Caco-2 (cell line): ENCODE results near the gene MTA3. TPM values are rescaled to one million over a fixed set of nuclear protein-coding genes. Genes with fewer than 3 reads are reported as not detected.

ENCODE experiments used
- BruUV-seq: library from RNA; stranded (reverse); fragments of 400-500 nt; replicated peaks from 2 replicates; lab custom pipeline; 2021; lab: Mats Ljungman, UMichigan
- CTCF ChIA-PET: fragments of 300-600 bp; sonication (Branson Sonifier 250); formaldehyde crosslinking; loops from one replicate; lab custom pipeline; 2022; ENCODE audit warnings: antibody characterized with exemption; lab: Charles Lee
- POLR2A ChIA-PET: fragments of 300-600 bp; sonication (Branson Sonifier 250); formaldehyde crosslinking; loops from one replicate; lab custom pipeline; 2022; ENCODE audit warnings: antibody characterized with exemption; lab: Charles Lee
- DNase-seq, 2 experiments: peaks; one replicate each; pipeline versions ENCODE4 v3.0.0 to v3.0.0-alpha.2; 2020 to 2022
- H3K27me3 ChIP-seq: replicated peaks from 2 replicates; pipeline ENCODE4 v1.6.0; 2011; ENCODE audit warnings: low read length; ENCODE audit not compliant: control insufficient read depth, insufficient read depth
- H3K36me3 ChIP-seq: 2 replicates; pipeline ENCODE4 v1.5.1; 2011; ENCODE audit warnings: low read length; ENCODE audit not compliant: control insufficient read depth, insufficient read depth
- H3K4me1 ChIP-seq: fragments of 250-450 bp; sonication (Bioruptor Pico); 2 replicates; pipeline ENCODE4 v1.5.1; 2020; ENCODE audit warnings: mild to moderate bottlenecking
- H3K4me3 ChIP-seq: 2 replicates; pipeline ENCODE4 v1.5.1; 2011; ENCODE audit warnings: low read depth, mild to moderate bottlenecking, control low read depth, low read length
- H3K9me3 ChIP-seq: fragments of 250-450 bp; sonication (Bioruptor Pico); 2 replicates; pipeline ENCODE4 v1.5.1; 2020; ENCODE audit warnings: mild to moderate bottlenecking, moderate library complexity
- H3K27ac Mint-ChIP-seq: one replicate; pipeline ENCODE4 v1.8.0; 2022; ENCODE audit warnings: mixed read lengths; ENCODE audit not compliant: unreplicated experiment
- H3K27me3 Mint-ChIP-seq: one replicate; pipeline ENCODE4 v1.8.0; 2022; ENCODE audit warnings: mixed read lengths; ENCODE audit not compliant: insufficient read depth, unreplicated experiment
- H3K36me3 Mint-ChIP-seq: one replicate; pipeline ENCODE4 v1.8.0; 2022; ENCODE audit warnings: mild to moderate bottlenecking, mixed read lengths; ENCODE audit not compliant: insufficient read depth, unreplicated experiment
- H3K4me1 Mint-ChIP-seq: one replicate; pipeline ENCODE4 v1.8.0; 2022; ENCODE audit warnings: low read depth, mixed read lengths; ENCODE audit not compliant: unreplicated experiment
- H3K4me3 Mint-ChIP-seq: one replicate; pipeline ENCODE4 v1.8.0; 2022; ENCODE audit warnings: mild to moderate bottlenecking, moderate library complexity, mixed read lengths; ENCODE audit not compliant: unreplicated experiment
- H3K9me3 Mint-ChIP-seq: one replicate; pipeline ENCODE4 v1.8.0; 2022; ENCODE audit warnings: mixed read lengths; ENCODE audit not compliant: unreplicated experiment
- intact Hi-C: fragments of 100-400 bp; cut with micrococcal nuclease; formaldehyde crosslinking; loops from one replicate; pipeline ENCODE4 v1.10.0; 2022; ENCODE audit not compliant: unreplicated experiment
- total RNA-seq: library from RNA; stranded (reverse); gene quantifications from 2 replicates; pipeline ENCODE4 v1.2.3, GENCODE V29; 2022
- TF ChIP-seq, protein P1 (sequence below), 2 experiments: fragments of 200-600 bp in 1 of 2; IDR thresholded peaks; 1 replicate in 1 of 2; 2 replicates in 1 of 2; pipeline versions ENCODE4 v1.5.1 to v1.8.0; 2011 to 2022; ENCODE audit warnings: antibody characterized with exemption in 1 of 2, control low read depth in 1 of 2, inconsistent platforms in 1 of 2, low read depth in 1 of 2, low read length in 1 of 2, mild to moderate bottlenecking in 1 of 2, moderate library complexity in 1 of 2; ENCODE audit not compliant: insufficient read depth in 1 of 2, severe bottlenecking in 1 of 2, unreplicated experiment in 1 of 2

The MTA3 gene
- total RNA-seq, 1 experiment from 2014 or later, result 85.7 TPM

DNA sequence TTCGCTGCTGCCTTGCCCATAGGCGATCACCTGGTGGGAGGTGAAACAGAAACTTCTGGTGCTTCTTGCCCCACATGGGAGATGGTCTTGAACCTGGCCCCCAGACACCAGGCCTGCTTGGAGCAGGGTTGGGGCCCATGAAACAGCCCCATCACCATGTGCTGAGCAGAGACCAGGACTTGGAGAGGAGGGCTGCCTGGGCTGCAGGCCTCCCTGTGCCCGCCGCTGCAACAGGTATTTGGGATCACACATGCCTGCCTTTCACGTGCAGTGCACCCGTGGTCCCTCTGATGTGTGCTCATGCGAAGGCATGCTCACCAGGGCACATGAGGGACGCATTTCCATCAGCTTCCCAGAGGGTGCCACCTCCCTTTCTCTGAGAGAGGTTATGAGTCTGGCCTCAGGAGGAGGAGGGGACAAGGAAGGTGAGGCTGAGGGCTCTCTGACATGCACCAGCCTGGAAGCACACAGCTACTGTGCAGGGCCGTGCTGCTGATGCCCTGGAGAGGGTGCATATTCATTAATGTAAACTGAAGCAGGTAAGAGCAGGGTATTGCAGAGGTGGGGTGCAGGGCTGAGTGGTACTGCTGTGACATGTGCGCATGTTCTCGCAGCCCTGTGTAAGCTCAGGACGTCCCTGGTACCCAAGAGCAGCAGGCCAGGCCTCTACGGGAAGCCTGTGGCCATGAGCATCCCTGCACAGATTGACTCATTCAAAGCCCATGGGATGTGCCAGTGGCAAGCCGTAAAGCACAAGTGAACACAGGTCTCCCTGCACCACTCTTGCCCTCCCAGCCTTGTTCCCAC, 199.7 kb downstream of the MTA3 start:
- intact Hi-C loops, result no loop called here

GRCh38 chr2:42768706-42769256, 200.3 kb downstream of the MTA3 start:
- Mint-ChIP-seq H3K4me3 (no peak overlapping the region), H3K4me1 (no peaks in the 10 kb centered on the region), H3K9me3 (no peaks in the 10 kb centered on the region), H3K27me3 (no peaks in the 10 kb centered on the region), H3K27ac (no peak overlapping the region), H3K36me3 (peaks cover 7% of the 10 kb centered on the region)
- CTCF ChIA-PET, result no interaction called here
- Histone ChIP-seq H3K27me3 (no peaks in the 10 kb centered on the region), H3K9me3 (no peaks in the 10 kb centered on the region), H3K4me3 (no peak overlapping the region), H3K36me3 (no peaks in the 10 kb centered on the region), H3K4me1 (no peaks in the 10 kb centered on the region)
- TF ChIP-seq, protein P1, sequence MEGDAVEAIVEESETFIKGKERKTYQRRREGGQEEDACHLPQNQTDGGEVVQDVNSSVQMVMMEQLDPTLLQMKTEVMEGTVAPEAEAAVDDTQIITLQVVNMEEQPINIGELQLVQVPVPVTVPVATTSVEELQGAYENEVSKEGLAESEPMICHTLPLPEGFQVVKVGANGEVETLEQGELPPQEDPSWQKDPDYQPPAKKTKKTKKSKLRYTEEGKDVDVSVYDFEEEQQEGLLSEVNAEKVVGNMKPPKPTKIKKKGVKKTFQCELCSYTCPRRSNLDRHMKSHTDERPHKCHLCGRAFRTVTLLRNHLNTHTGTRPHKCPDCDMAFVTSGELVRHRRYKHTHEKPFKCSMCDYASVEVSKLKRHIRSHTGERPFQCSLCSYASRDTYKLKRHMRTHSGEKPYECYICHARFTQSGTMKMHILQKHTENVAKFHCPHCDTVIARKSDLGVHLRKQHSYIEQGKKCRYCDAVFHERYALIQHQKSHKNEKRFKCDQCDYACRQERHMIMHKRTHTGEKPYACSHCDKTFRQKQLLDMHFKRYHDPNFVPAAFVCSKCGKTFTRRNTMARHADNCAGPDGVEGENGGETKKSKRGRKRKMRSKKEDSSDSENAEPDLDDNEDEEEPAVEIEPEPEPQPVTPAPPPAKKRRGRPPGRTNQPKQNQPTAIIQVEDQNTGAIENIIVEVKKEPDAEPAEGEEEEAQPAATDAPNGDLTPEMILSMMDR (IDR thresholded peaks at IDR 0.05; ENCODE audit: insufficient read depth in 1 of 2, low read depth in 1 of 2, low read length in 1 of 2, severe bottlenecking in 1 of 2, unreplicated experiment in 1 of 2), result no peak
- no peak for DNase-seq
- intact Hi-C loops, result no loop called here
- POLR2A ChIA-PET, result no interaction called here
- BruUV-seq, result no TSS peak

More for the DNA sequence above, 199.7 kb downstream of the MTA3 start:
- CTCF ChIA-PET, result no interaction called here
- no peak for DNase-seq
- TF ChIP-seq, protein P1 (IDR thresholded peaks at IDR 0.05; ENCODE audit: insufficient read depth in 1 of 2, low read depth in 1 of 2, low read length in 1 of 2, severe bottlenecking in 1 of 2, unreplicated experiment in 1 of 2), result no peak
- Histone ChIP-seq H3K27me3 (no peaks in the 10 kb centered on the region), H3K36me3 (no peaks in the 10 kb centered on the region), H3K4me3 (no peak overlapping the region), H3K4me1 (no peaks in the 10 kb centered on the region), H3K9me3 (no peaks in the 10 kb centered on the region)
- Mint-ChIP-seq H3K27ac (no peak overlapping the region), H3K4me3 (no peak overlapping the region), H3K4me1 (no peaks in the 10 kb centered on the region), H3K27me3 (no peaks in the 10 kb centered on the region), H3K36me3 (peaks cover 5% of the 10 kb centered on the region), H3K9me3 (no peaks in the 10 kb centered on the region)
- POLR2A ChIA-PET, result no interaction called here
- BruUV-seq, result no TSS peak

- no peaks in the 10 kb centered on the region for H3K9me3 ChIP-seq
- ChIA-PET POLR2A (no interaction called here), CTCF (interaction anchor here (0.6 kb wide), 1 partner anchor 107 kb away, joined by 3 read pairs; no protein-coding TSS in a partner anchor)
- no peaks in the 10 kb centered on the region for H3K9me3 Mint-ChIP-seq
- intact Hi-C loops, result no loop called here
- H3K27ac Mint-ChIP-seq, result no peak overlapping the region
- H3K27me3 Mint-ChIP-seq, result no peaks in the 10 kb centered on the region
- DNase-seq, result no peak
- H3K4me3 ChIP-seq, result no peak overlapping the region
- no peak overlapping the region for H3K4me3 Mint-ChIP-seq
- no peaks in the 10 kb centered on the region for H3K4me1 ChIP-seq
- TF ChIP-seq, protein P1 (IDR thresholded peaks at IDR 0.05; ENCODE audit: insufficient read depth in 1 of 2, low read depth in 1 of 2, low read length in 1 of 2, severe bottlenecking in 1 of 2, unreplicated experiment in 1 of 2), result no peak
- no peaks in the 10 kb centered on the region for H3K27me3 ChIP-seq
- no peaks in the 10 kb centered on the region for H3K36me3 ChIP-seq
- no peaks in the 10 kb centered on the region for H3K4me1 Mint-ChIP-seq
- H3K36me3 Mint-ChIP-seq, result peaks cover 13% of the 10 kb centered on the region
- BruUV-seq, result no TSS peak
Measured at GRCh38 chr2:42769583-42770287, 201.3 kb downstream of the MTA3 start.
